Measurements from ENCODE around the gene CINP. TPM values are rescaled to one million over a fixed set of nuclear protein-coding genes. Genes with fewer than 3 reads are reported as not detected.

The CINP gene
- polyA plus RNA-seq, 1 donor from 2014 or later = 23.1 TPM

- H3K36me3 ChIP-seq (ENCODE audit: insufficient read depth, low read length) = peaks cover 5% of the 10 kb centered on the region
- H3K4me2 ChIP-seq (ENCODE audit: low read length) = no peak overlapping the region
- no peak overlapping the region for H3K27ac ChIP-seq (ENCODE audit: low read length)
- no peaks in the 10 kb centered on the region for H3F3A ChIP-seq (ENCODE audit: insufficient read depth, low read length, poor library complexity, severe bottlenecking)
- no peaks in the 10 kb centered on the region for H3K9me3 ChIP-seq (ENCODE audit: low read length)
- TF ChIP-seq POLR2AphosphoS5 (IDR thresholded peaks at IDR 0.05) (no peak), TAF1 (IDR thresholded peaks at IDR 0.05; ENCODE audit: low read depth) (no peak), RAD21 (conservative IDR thresholded peaks at IDR 0.05) (no peak), CTCF (IDR thresholded peaks at IDR 0.05; ENCODE audit: poor library complexity, severe bottlenecking) (no peak), REST (IDR thresholded peaks at IDR 0.05; ENCODE audit: borderline replicate concordance) (no peak), EZH2 (IDR thresholded peaks at IDR 0.05; ENCODE audit: borderline replicate concordance, insufficient read depth, low read length, poor library complexity, severe bottlenecking) (no peak), MXI1 (conservative IDR thresholded peaks at IDR 0.05; ENCODE audit: poor library complexity, severe bottlenecking) (no peak), SMC3 (conservative IDR thresholded peaks at IDR 0.05; ENCODE audit: poor library complexity) (no peak), EP300 (conservative IDR thresholded peaks at IDR 0.05; ENCODE audit: poor library complexity, severe bottlenecking) (no peak)
- no peak overlapping the region for H3K4me3 ChIP-seq (ENCODE audit: low read length)
- no peaks in the 10 kb centered on the region for H4K20me1 ChIP-seq (ENCODE audit: insufficient read depth)
- peaks cover 10% of the 10 kb centered on the region for H3K79me2 ChIP-seq (replicated peaks; ENCODE audit: insufficient read depth, low read length)
- no peaks in the 10 kb centered on the region for H3K9me2 ChIP-seq (ENCODE audit: insufficient read depth, low read length)
- H3K9ac ChIP-seq (ENCODE audit: low read length) = no peak overlapping the region
- no peaks in the 10 kb centered on the region for H3K27me3 ChIP-seq (ENCODE audit: insufficient read depth, low read depth, low read length)
- no peak overlapping the region for H2AFZ ChIP-seq (ENCODE audit: low read depth, low read length)
These were observed 3.3 kb downstream of the CINP start for GRCh38 chr14:102359341-102359740.

- no peaks in the 10 kb centered on the region for H4K20me1 ChIP-seq (ENCODE audit: insufficient read depth)
- H3K9me3 ChIP-seq (ENCODE audit: low read length) = no peaks in the 10 kb centered on the region
- no peak overlapping the region for H2AFZ ChIP-seq (ENCODE audit: low read depth, low read length)
- H3K27me3 ChIP-seq (ENCODE audit: insufficient read depth, low read depth, low read length) = no peaks in the 10 kb centered on the region
- H3K36me3 ChIP-seq (ENCODE audit: insufficient read depth, low read length) = peaks cover 5% of the 10 kb centered on the region
- H3F3A ChIP-seq (ENCODE audit: insufficient read depth, low read length, poor library complexity, severe bottlenecking) = no peaks in the 10 kb centered on the region
- H3K79me2 ChIP-seq (replicated peaks; ENCODE audit: insufficient read depth, low read length) = no peaks in the 10 kb centered on the region
- no peaks in the 10 kb centered on the region for H3K9me2 ChIP-seq (ENCODE audit: insufficient read depth, low read length)
- no peak overlapping the region for H3K4me2 ChIP-seq (ENCODE audit: low read length)
- TF ChIP-seq REST (IDR thresholded peaks at IDR 0.05; ENCODE audit: borderline replicate concordance) = no peak
- TF ChIP-seq TAF1 (IDR thresholded peaks at IDR 0.05; ENCODE audit: low read depth) = no peak
- no peak overlapping the region for H3K9ac ChIP-seq (ENCODE audit: low read length)
- no peak overlapping the region for H3K27ac ChIP-seq (ENCODE audit: low read length)
- H3K4me3 ChIP-seq (ENCODE audit: low read length) = no peak overlapping the region
These were observed 6.4 kb downstream of the CINP start for GRCh38 chr14:102356280-102356679.

All from neural cell (in vitro differentiated cells).